GM12892 (cell line): ENCODE results near the gene PEG3.

Experiments used
- POLR2AphosphoS5 ChIP-seq: IDR thresholded peaks from 2 replicates; pipeline ENCODE4 v1.6.1; 2011; ENCODE audit warnings: low read depth, low read length, control low read depth
- TAF1 ChIP-seq: IDR thresholded peaks from 2 replicates; pipeline ENCODE4 v1.6.1; 2011; ENCODE audit warnings: low read depth, mild to moderate bottlenecking, control low read depth, low read length, borderline replicate concordance

- no peak for TF ChIP-seq TAF1
- TF ChIP-seq POLR2AphosphoS5: no peak
Observed at GRCh38 chr19:56840451-56841192, at the start of gene PEG3, which contains the start of gene ZIM2.
